GM12878 (cell line): ENCODE measurements around the gene BCHE. TPM values are rescaled to one million over a fixed set of nuclear protein-coding genes. Genes with fewer than 3 reads are reported as not detected.

Source experiments
- ATAC-seq: fragments of 200-7000 bp; cut with Tn5 transposase; 3 replicates; pipeline ENCODE4 v1.9.1; 2020; ENCODE audit warnings: mild to moderate bottlenecking, moderate library complexity
- BruUV-seq: library from RNA; stranded (reverse); fragments of 400-500 nt; replicated peaks from 2 replicates; lab custom pipeline; 2021; lab: Mats Ljungman, UMichigan
- CTCF ChIA-PET: fragments of 300-600 bp; sonication (Branson Sonifier 250); formaldehyde crosslinking; extraction: SDS; loops from one replicate; lab custom pipeline; 2021; ENCODE audit warnings: inconsistent platforms; lab: Yijun Ruan, JAX
- POLR2A ChIA-PET: fragments of 350-600 bp; formaldehyde crosslinking; extraction: SDS; loops from one replicate; lab custom pipeline; 2021; ENCODE audit warnings: inconsistent platforms; lab: Charles Lee
- RAD21 ChIA-PET: fragments of 300-600 bp; sonication (Branson Sonifier 250); formaldehyde crosslinking; loops from one replicate; lab custom pipeline; 2023; ENCODE audit warnings: antibody characterized with exemption; ENCODE audit not compliant: unreplicated experiment; lab: Charles Lee
- SMC1A ChIA-PET: fragments of 300-600 bp; sonication (Branson Sonifier 250); formaldehyde crosslinking; loops from one replicate; lab custom pipeline; 2023; ENCODE audit not compliant: unreplicated experiment, uncharacterized antibody; lab: Charles Lee
- DNase-seq: peaks from one replicate; pipeline ENCODE4 v3.0.0-alpha.2; 2011; ENCODE audit warnings: low read depth, low spot score
- FAIRE-seq: peaks from 3 replicates; lab custom pipeline; 2011; peaks lifted over from hg19 to GRCh38; lab: Jason Lieb, UNC
- H2AFZ ChIP-seq: 2 replicates; pipeline ENCODE4 v1.6.0; 2011; ENCODE audit warnings: low read depth, low read length, control low read depth; ENCODE audit not compliant: control insufficient read depth
- H3K27ac ChIP-seq: 2 replicates; pipeline ENCODE4 v1.5.1; 2011; ENCODE audit warnings: control low read depth; ENCODE audit not compliant: control insufficient read depth, insufficient read depth
- H3K27me3 ChIP-seq, 2 experiments: replicated peaks in 1 of 2; 2 replicates each; pipeline versions ENCODE4 v1.6.0 to v1.6.1; 2011; ENCODE audit warnings: low read length in 1 of 2; ENCODE audit not compliant: control insufficient read depth in 2 of 2, insufficient read depth in 2 of 2
- H3K36me3 ChIP-seq, 2 experiments: 2 replicates each; pipeline ENCODE4 v1.5.1; 2011; ENCODE audit warnings: low read length in 1 of 2; ENCODE audit not compliant: control insufficient read depth in 2 of 2, insufficient read depth in 2 of 2
- H3K4me1 ChIP-seq: 2 replicates; pipeline ENCODE4 v1.6.1; 2011; ENCODE audit warnings: mild to moderate bottlenecking, low read length, moderate library complexity, mixed read lengths; ENCODE audit not compliant: control insufficient read depth, insufficient read depth
- H3K4me2 ChIP-seq: 2 replicates; pipeline ENCODE4 v1.6.0; 2011; ENCODE audit warnings: control low read depth; ENCODE audit not compliant: control insufficient read depth, insufficient read depth
- H3K4me3 ChIP-seq: fragments of 200-600 bp; sonication (generic); 2 replicates; pipeline ENCODE4 v1.5.1; 2016
- H3K79me2 ChIP-seq: 2 replicates; pipeline ENCODE4 v1.6.0; 2011; ENCODE audit warnings: low read length; ENCODE audit not compliant: control insufficient read depth, insufficient read depth
- H3K9ac ChIP-seq: 2 replicates; pipeline ENCODE4 v1.8.0; 2011; ENCODE audit warnings: low read length, control low read depth, mixed read lengths; ENCODE audit not compliant: control insufficient read depth, insufficient read depth
- H3K9me3 ChIP-seq: replicated peaks from 3 replicates; pipeline ENCODE4 v1.5.1; 2011; ENCODE audit warnings: mild to moderate bottlenecking, low read length; ENCODE audit not compliant: control insufficient read depth, insufficient read depth
- H4K20me1 ChIP-seq: 2 replicates; pipeline ENCODE4 v1.6.0; 2011; ENCODE audit not compliant: control insufficient read depth, insufficient read depth
- GABPA ChIP-seq: IDR thresholded peaks from 2 replicates; pipeline ENCODE4 v1.6.1; 2014; ENCODE audit warnings: antibody characterized with exemption, low read depth, mild to moderate bottlenecking, inconsistent platforms
- HDGF ChIP-seq: fragments of 450-650 bp; IDR thresholded peaks from 2 replicates; pipeline ENCODE4 v1.6.1; 2016; ENCODE audit warnings: antibody characterized with exemption
- PAX5 ChIP-seq: IDR thresholded peaks from 2 replicates; pipeline ENCODE4 v1.6.1; 2011; ENCODE audit warnings: low read depth, low read length, borderline replicate concordance
- RAD51 ChIP-seq: fragments of 450-650 bp; IDR thresholded peaks from 2 replicates; pipeline ENCODE4 v1.6.1; 2016; ENCODE audit warnings: moderate library complexity, mild to moderate bottlenecking, inconsistent platforms
- ZBTB4 ChIP-seq: fragments of 450-650 bp; formaldehyde crosslinking; IDR thresholded peaks from 2 replicates; pipeline ENCODE4 v1.4.0; 2022; ENCODE audit warnings: mild to moderate bottlenecking, moderate library complexity
- WGBS: methylation state at CpG from one replicate; pipeline ENCODE4 v1.1.6; 2016; ENCODE audit warnings: low lambda C conversion rate; ENCODE audit not compliant: insufficient replicate concordance, insufficient coverage; ENCODE audit errors: missing lambda C conversion rate; 5-methylcytosine and 5-hydroxymethylcytosine counted together
- in situ Hi-C: fragments of 300-500 bp; cut with MboI; formaldehyde crosslinking; loops from 9 replicates; pipeline ENCODE4 v1.14.3; 2018; ENCODE audit warnings: mixed read lengths
- intact Hi-C: fragments of 100-400 bp; cut with micrococcal nuclease; formaldehyde crosslinking; loops from one replicate; pipeline ENCODE4 v1.14.2; 2022; ENCODE audit not compliant: unreplicated experiment
- polyA plus RNA-seq, 11 experiments: library from polyadenylated mRNA; depleted of rRNA in 4 of 11; unstranded in 6 of 11; stranded (reverse) in 5 of 11; fragments of >200 nt; fragmentation: Nextera tagmentation in 4 of 11; fragmentation: Illumina TruSeq in 1 of 11; extraction: Ambion mirVana in 4 of 11; extraction: Trizol in 1 of 11; gene quantifications; 1 replicate in 1 of 11; 2 replicates in 10 of 11; pipeline versions ENCODE4 v1.2.1 to v1.2.3, GENCODE V29; 2011 to 2016; ENCODE audit warnings: inconsistent platforms in 2 of 11, missing spikeins in 2 of 11, low read depth in 1 of 11
- total RNA-seq, 4 experiments: library from RNA; depleted of rRNA in 3 of 4; stranded (reverse); fragments of >200 nt in 3 of 4; fragmentation: Illumina TruSeq in 1 of 4; extraction: Trizol in 1 of 4; gene quantifications; 2 replicates each; pipeline versions ENCODE4 v1.2.1 to v1.2.3, GENCODE V29; 2013 to 2021
- TF ChIP-seq, protein P1 (sequence below): IDR thresholded peaks from 2 replicates; pipeline ENCODE4 v1.6.1; 2011; ENCODE audit warnings: mild to moderate bottlenecking, low read depth, low read length, moderate library complexity; ENCODE audit not compliant: insufficient replicate concordance

BCHE gene
- total and polyA plus RNA-seq, 10 of the 15 experiments (the other 5 are each of a cell fraction or from before 2014, with no cell fraction given) = 16.8 to 233 (median 29.3) TPM

DNA sequence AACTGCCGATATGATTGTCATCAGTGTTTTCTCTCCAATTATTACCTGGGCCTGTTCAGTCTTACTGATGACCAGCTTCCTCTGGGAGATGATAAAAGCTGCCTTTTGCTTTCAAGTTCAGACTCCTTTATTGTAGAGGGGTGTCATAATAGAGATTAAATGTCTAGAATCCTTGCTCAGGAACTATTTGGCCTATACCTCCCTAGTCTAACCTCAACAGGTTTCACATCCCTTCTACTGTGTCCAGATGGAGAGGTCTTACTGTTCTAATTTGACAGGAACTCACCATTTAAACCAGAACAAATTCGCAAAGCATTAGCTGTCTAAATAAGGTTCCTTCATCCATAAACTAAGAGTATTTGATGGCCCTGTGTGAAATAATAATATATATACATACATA is 88.0 kb downstream of the BCHE start:
- no peak overlapping the region for H3K27ac ChIP-seq
- TF ChIP-seq GABPA = no peak
- TF ChIP-seq PAX5 = no peak
- TF ChIP-seq HDGF = no peak
- TF ChIP-seq, protein P1, sequence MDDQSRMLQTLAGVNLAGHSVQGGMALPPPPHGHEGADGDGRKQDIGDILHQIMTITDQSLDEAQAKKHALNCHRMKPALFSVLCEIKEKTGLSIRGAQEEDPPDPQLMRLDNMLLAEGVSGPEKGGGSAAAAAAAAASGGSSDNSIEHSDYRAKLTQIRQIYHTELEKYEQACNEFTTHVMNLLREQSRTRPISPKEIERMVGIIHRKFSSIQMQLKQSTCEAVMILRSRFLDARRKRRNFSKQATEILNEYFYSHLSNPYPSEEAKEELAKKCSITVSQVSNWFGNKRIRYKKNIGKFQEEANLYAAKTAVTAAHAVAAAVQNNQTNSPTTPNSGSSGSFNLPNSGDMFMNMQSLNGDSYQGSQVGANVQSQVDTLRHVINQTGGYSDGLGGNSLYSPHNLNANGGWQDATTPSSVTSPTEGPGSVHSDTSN = no peak
- no peak for TF ChIP-seq RAD51
- TF ChIP-seq ZBTB4 = no peak
- H3K36me3 ChIP-seq = no peaks in the 10 kb centered on the region
- H3K9ac ChIP-seq = no peak overlapping the region
- ChIA-PET RAD21 (interaction anchor here (0.8 to 1.6 kb wide), 6 partner anchors 22 to 413 kb away, joined by 3 to 5 read pairs (median 3); no protein-coding TSS in a partner anchor), CTCF (interaction anchor here (1.1 to 1.7 kb wide), 3 partner anchors 10 to 106 kb away, joined by 3 to 4 read pairs (median 3); no protein-coding TSS in a partner anchor), POLR2A (interaction anchor here (0.6 to 0.9 kb wide), 2 partner anchors 21 to 34 kb away, joined by 3 to 8 read pairs; no protein-coding TSS in a partner anchor), SMC1A (interaction anchor here (0.8 to 3.2 kb wide), 15 partner anchors 11 to 309 kb away, joined by 3 to 13 read pairs (median 4); partner anchors contain the start of gene BCHE)
- BruUV-seq = no TSS peak
- in situ Hi-C loops = no loop called here
- no peaks in the 10 kb centered on the region for H4K20me1 ChIP-seq
- no peaks in the 10 kb centered on the region for H3K79me2 ChIP-seq
- H3K4me1 ChIP-seq = no peaks in the 10 kb centered on the region
- no peaks in the 10 kb centered on the region for H3K27me3 ChIP-seq
- no peaks in the 10 kb centered on the region for H3K9me3 ChIP-seq
- WGBS = 67% methylated on average over 2 of the region's 2 CpGs
- H3K4me2 ChIP-seq = no peak overlapping the region
- DNase-seq = no peak
- intact Hi-C loops = no loop called here
- FAIRE-seq = no peak
- no peak overlapping the region for H3K4me3 ChIP-seq
- H2AFZ ChIP-seq = no peak overlapping the region
- ATAC-seq = peak; percentile 45
